ENCODE results near the gene SCN7A.
"Not testable (repeated sequence)": the region's sequence is repeated elsewhere in the genome, so short reads cannot be mapped to it uniquely, and the experiment has no call there.

The SCN7A gene

DNA sequence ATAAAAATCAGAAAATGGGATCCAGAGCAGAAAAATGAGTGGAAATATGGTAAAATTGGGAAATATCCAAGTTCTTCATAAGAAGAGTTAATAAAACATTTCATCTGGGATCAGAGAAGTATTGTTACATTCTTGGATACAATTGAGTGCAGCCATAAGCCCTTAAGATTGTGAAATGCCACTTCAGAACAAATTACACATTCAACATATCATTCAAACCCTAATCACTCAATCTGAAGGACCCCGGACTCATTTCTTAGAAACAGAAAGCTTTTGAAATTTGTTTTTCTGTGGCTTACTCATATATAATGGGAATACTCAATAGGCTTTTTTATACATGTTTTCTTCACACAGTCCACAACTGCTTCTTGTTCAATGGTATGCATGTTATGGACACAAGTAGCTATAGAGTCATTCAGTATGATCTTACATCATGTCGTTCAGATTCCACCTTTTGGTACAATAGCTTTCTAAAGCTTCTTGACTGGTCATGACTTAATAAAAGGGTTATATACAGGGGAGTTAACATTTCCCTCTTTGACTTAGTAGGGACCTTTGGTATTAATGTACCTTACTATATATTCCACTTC, 39.9 kb downstream of the SCN7A start:
- DNase-seq (ENCODE audit: low read depth), result no peak

DNA sequence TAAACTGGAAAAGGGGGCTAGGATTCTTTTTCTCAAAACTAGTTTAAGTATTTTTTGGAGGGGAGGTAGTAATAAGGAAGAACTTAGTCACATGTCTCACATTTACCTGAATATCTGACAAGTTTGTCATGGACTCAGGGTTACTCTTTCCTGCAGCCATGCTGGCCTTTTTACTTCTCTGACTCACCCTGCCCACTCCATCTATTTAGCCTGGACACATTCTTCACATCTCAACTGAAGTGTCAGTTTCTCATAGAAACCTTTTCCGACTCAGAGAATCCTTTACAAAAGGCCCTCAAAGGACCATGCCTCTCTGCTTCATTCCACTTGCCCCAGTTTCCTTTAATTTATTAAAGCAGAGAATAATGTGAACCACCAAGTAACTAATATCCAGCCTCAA, 42.6 kb downstream of the SCN7A start:
- DNase-seq (ENCODE audit: low read depth), result no peak

DNA sequence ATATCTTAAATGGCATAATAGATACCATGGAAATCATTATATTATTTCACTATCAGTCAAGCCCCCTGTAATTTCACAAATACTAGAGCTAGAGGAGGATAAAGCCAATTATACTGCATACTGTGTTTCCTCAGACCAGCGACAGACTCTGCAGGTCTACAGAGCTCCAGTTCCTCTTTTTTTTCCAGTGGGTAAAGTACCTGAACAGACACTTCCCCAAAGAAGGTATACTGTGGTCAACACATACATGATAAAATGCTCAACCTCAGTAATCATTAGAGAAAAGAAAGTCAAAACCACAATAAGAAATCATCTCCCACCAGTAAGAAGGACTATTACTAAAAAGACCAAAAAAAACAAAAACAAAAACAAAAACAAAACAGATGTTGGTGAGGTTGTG, 44.6 kb downstream of the SCN7A start:
- DNase-seq (ENCODE audit: low read depth), result no peak

DNA sequence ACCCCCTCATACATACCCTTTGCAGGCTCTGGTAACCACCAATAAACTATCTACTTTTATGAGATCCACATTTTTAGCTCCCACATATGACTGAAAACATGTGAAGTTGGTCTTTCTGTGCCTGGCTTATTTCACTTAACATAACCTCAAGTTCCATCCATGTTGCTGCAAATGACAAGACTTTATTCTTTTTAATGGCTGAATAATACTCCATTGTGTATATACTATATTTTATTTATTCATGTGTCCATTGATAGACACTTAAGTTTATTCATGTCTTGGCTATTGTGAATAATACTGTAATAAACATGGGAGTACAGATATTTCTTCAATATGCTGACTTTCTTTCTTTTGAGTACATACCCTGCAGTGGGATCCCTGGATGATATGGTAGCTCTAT, 45.9 kb downstream of the SCN7A start:
- DNase-seq (ENCODE audit: low read depth), result no peak

DNA sequence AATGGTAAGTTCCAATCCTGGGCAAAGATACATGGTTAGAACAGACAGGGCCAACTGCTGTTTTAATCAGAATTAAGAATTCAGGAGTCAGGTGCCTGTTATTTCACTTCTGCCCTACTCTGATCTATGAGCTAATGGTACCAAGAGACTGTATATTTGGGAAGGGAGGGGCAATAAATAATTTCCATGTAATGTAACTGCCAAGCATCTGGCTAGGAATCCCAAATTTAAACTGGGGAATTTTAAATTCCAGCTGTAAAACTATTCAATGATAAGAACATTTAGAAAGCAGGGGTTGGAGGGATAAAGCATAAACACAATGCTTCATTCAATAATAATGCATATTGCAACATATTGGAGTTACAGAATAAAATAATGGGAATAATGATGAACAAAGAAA, 49.7 kb downstream of the SCN7A start:
- no peak for DNase-seq (ENCODE audit: low read depth)

DNA sequence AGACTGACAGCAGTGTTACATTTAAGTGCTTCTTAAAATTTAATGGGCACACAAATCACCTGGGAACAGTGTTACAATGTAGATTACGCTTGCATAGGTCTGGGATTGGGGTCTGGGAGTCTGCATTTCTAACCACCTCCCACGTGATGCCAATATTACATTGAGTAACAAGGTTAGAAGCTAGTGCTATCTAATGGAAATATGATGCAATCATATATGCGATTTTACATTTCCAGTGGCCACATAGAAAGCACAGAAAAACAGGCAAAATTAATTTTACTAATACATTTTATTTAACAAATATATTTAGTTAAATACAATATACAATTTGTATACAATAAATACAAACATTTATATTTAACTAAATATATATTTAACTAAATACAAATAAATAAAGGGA, 53.7 kb downstream of the SCN7A start:
- no peak for DNase-seq (ENCODE audit: low read depth)

DNA sequence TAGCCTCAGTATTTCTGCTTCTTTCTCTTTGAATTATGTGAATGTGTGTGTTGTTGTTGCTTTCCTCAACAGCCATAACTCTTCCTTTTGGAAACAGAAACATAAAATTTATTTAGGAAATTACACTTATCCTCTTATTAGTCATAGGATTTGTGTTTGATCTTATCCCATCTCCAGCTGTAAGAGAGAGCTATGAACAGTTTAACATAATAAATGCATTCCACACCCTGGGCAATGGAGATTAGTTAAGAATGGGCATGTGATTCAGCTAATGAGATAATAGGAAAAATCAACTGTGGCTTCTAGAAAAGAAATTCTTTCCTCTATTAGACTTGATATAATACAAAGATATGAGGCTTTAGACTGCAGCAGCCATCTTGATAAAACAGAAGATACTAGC, 55.0 kb downstream of the SCN7A start:
- no peak for DNase-seq (ENCODE audit: low read depth)

DNA sequence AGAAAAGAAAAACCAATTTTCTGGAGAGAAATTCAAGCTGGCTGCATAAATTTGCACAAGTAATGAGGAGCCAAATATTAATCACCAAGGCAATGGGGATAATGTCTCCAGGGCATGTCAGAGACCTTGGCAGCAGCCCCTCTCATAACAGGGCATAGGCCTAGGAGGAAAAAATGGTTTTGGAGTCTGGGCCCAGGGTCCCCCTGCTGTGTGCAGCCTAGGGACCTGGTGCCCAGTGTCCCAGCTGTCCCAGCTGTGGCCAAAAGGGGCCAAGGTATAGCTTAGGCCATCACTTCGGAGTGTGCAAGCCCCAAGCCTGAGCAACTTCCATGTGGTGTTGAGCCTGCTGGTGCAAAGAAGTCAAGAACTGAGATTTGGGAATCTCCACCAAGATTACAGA, 57.1 kb downstream of the SCN7A start:
- DNase-seq (ENCODE audit: low read depth), result no peak

DNA sequence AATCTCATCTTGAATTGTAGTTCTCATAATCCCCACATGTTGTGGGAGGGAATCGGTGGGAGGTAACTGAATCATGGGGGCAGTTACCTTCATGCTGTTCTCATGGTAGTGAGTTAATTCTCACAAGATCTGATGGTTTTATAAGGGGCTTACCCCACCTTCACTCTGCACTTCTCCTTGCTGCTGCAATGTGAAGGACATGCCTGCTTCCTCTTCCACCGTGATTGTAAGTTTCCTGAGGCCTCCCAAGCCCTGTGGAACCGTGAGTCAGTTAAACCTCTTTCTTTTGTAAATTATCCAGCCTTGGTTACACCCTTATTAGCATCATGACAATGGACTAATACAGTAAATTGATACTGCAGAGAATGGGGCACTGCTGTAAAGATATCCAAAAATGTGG, 57.9 kb downstream of the SCN7A start:
- DNase-seq (ENCODE audit: low read depth), result no peak

DNA sequence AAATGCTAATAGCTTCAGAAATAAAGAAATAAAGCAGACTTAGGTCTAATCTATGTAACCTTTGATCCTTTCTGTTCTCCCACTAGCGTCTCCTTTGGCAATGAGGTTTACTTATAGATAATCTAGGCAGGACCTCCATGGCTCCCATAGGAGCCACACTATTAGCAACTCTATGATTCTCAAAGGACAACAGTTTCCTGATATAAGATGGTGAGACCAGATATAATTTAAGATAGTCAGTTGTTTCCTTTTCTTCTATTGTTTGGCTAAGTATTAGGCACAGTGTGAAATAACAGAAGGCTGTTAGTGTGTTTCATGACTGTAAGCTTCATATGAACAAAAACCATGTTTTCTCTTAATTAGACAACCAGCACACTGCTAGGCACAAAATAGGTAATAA, 59.6 kb downstream of the SCN7A start:
- DNase-seq (ENCODE audit: low read depth), result no peak

DNA sequence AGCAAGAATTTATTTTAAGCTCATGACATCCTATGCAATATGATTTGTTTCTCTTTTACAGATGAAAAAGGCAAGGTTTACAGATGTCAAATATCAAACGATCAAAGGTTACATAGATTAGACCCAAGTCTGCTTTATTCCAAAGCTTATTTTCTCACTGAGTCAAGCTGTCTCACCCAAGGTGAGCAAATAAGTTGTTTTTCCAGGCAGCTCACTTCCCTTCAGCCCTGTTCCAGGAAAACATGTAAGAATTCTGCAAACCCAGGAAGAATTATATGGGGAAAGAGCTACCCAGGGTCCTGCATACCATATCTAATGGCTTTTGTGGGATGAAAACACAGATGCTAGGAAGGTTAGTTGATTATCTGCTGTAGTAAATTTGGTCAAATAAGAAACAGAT, 60.6 kb downstream of the SCN7A start:
- DNase-seq (ENCODE audit: low read depth), result no peak

DNA sequence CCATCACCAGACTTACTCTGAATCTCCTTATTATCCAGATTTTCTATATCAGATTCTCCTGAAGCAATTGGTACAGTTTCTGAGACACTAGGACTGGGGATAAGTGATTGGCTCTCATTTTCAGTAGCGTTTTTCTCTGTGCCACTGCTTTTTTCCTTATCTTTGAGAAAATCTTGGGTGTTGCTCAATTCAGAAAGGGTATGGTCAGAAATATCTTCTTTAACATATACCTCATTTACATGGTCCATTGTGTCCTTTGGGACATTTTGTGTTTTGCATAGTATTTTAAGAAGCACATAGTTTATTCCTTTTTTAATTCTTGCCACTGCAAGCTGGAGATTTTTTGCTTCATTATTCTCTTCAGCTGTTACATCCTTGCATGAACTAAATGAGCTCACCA, 61.7 kb downstream of the SCN7A start:
- no peak for DNase-seq (ENCODE audit: low read depth)

DNA sequence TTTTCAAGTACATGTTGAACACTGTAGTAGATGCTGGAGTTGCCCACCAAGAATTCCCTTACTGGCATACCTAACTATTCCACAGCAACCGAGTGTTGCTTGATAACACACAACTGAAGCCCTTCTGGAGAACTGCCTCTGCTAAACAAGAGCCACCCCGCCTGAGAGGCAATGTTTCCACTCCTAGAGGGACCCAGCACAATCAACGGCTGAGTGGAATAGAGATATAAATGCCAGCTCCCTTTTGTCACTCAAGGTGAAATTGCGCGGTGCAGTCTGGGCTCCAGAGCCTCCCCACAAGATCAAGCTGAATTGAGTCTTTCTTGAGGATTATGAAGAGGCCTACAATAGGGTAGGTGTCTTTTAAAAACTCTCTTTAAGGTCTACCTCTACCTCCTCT, 69.2 kb downstream of the SCN7A start:
- no peak for DNase-seq (ENCODE audit: low read depth)

DNA sequence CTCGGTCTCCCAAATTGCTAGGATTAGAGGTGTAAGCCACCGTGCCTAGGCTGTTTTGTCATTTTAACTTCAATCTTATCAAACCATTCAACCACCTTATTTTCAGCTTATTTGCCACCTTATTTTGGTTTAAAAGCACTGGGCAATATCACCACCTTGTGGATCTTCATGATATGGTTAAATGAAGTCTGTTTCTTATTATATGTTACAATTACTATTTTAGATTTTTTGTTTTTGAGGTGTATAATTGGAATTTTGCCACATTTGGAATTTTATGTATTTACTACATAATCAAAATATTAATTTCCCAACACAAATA, 74.5 kb downstream of the SCN7A start:
- DNase-seq (ENCODE audit: low read depth), result peak; percentile 17

DNA sequence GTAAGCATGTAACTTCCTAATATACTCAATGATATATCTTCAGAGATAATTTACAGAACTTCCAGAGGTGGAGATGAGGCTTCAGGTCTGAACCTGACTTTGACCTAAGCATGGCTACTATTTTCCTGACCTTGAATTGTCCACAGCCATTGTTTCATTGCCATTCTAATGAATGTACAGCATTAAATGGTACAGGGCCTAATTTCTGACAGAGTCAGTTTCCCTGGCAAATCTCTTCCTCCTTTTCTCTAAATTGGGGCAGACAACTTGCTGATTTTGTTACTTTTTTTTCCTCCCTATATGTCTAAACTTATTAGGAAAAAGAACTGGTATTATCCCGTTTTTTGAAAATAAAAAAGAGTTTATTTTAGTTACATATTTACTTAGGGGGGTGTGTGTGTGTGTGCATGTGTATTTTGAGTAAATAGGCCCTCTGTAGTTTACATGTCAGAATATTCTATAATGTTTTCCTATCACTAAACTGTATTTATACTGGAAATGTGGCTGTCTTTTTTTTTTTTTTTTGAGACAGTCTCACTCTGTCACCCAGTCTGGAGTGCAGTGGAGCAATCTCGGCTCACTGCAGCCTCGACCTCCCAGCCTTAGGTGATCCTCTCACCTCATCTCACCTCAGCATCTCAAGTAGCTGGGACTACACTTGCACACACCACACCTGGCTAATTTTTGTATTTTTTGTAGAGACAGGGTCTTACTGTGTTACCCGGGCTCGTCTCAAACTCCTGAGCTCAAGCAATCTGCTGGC, 75.0 kb downstream of the SCN7A start:
- DNase-seq (ENCODE audit: low read depth), result no peak

DNA sequence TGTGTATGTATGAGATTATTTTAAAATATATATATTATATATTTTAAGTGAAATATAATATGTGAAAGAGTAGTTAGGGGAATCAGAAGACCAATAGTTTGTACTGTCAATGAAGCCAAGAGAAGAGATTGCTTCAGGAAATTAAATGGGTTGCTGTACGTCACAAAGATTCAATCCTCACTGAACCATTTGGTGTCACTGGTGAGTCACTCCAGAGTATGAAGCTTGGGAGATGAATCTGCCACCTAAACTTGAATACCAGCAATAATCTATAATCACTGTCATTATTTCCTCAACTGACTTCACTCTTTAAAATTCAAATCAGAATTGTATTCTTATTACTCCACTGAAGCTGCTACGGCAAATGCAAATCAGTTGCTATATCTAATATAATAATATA, 76.4 kb downstream of the SCN7A start:
- DNase-seq (ENCODE audit: low read depth), result no peak

DNA sequence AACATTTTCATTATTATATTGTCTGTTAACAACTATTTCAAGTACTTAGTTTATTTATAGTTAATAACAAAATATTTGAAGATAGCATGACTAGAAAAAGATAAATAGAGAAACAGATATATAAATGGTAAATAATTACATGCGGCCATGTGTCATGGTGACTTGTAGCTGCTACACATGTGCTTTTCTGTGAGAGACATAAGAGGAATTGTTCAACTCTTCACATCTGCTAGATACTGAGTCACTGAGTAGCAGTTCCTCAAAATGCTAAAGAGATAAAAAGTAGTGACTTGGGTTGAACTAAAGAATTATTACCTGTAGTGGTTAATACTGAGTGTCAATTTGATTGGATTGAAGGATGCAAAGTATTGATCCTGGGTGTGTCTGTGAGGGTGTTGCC, 80.8 kb downstream of the SCN7A start:
- DNase-seq (ENCODE audit: low read depth), result no peak

DNA sequence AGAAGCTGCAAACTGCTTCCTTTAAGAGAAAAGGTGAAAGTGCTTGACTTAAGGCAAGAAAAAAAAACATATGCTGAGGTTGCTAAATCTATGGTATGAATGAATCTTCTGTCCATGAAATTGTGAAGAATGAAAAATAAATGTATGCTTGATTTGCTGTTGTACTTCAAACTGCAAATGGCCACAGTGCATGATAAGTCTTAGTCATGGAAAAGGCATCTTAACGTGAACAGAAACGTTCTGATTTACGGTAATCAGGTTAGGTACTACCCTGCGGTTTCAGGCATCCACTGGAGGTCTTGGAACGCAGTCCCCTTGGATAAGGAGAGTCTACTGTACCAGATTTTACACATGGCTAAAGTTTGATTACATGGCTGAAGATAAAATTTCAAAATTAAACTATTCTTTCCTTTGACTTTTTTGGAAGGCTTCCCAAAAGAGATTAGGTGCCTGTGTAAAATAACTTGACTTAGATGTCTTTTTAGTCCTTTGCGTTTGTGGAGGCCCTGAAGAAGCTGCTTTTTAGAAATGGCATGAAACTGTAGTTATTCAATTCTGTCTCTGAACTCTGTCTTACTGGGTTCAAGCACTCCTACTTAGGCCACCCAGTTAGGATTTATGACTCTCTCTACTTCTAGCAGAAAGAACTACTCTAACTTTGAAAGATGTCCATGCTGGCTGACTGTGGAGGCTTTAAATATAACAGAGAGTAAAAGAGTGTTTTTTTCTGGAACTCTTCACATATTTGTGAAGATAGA, 82.4 kb downstream of the SCN7A start:
- no peak for DNase-seq (ENCODE audit: low read depth)

DNA sequence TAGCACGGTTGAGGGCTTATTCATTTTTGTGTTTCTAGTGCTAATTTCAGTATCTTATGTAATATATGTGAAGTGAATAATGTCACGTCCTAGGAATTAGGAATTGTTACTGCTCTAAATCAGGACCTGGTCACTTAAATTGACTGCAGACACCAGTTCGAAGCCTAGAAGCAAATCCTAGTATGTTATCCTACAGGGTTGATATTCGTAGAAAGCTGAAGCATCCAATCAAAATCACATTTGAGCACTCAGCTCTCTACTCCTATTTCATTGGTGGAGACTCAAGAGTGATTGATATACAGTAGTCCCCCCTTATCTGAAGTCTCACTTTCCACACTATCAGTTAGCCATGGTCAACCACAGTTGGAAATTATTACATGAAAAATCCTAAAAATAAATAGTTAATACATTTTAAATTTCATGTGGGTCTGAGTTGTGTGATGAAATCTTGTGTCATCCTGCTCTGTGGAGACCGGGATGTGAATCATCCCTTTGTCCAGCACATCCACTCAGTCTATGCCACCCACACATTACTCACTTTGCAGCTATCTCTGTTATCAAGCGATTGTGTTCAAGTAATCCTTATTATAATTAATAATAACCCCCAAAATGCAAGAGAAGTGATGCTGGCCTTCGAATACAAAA, 83.1 kb downstream of the SCN7A start:
- DNase-seq (ENCODE audit: low read depth), result peak; percentile 54

DNA sequence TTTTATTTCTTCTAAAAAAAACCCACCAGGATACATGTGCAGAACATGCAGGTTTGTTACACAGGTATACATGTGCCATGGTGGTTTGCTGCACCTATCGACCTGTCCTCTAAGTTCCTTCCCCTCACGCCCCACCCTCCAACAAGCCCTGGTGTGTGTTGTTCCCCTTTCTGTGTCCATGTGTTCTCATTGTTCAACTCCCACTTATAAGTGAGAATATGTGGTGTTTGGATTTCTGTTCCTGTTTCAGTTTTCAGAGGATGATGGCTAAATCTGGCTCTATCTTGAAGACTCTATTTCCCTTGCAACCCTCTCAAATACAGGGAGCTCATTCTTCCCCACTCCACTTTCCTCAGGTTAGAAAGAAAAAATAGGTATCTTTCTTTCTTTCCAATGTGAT, 86.3 kb downstream of the SCN7A start:
- DNase-seq (ENCODE audit: low read depth), result not testable (repeated sequence)

DNA sequence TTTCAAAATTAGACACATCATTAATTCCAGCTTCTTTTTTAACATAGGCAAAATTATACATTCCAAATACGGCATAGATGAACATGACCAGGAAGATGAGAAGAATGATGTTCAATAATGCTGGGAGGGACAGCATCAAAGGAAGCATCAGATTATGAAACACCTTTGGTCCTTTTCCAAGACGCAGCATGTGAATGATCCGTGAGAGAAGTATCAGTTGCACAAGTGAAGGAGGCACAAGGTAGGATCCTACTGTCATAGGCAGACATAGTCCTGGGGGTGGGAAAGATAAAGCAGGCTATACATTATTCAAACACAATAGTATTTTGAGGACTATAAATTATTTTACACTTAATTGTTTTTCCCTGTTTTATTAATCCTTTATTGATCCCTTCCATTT, 87.7 kb downstream of the SCN7A start:
- DNase-seq (ENCODE audit: low read depth), result no peak

DNA sequence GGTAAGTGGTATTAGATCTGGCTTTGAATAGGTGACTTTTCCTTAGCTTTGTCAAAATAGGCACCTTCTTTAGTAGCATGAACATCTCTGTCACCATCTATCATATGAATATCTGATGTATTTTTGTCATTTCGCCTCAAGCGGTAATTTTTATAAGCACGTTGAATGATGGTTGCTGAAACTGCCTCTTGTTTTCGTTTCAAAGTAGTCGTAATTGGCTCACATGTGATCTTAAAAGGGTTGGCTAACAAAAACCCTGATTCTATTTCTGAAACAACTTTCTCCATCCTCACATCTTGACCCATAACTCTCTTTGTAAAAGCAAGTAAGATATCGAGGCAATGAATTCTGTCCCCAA, 88.5 kb downstream of the SCN7A start:
- no peak for DNase-seq (ENCODE audit: low read depth)

Measured in GM04504 (cell line).